PFSK-1 (cell line): ENCODE results near the gene TMEM82.

Experiments
- FOXP2 ChIP-seq: optimal IDR thresholded peaks from 2 replicates; pipeline ENCODE3; 2011; ENCODE audit warnings: borderline replicate concordance, control low read depth, inconsistent platforms; ENCODE audit not compliant: insufficient read depth; ENCODE audit errors: extremely low read length, extremely low read depth
- POLR2AphosphoS5 ChIP-seq: IDR thresholded peaks from 2 replicates; pipeline ENCODE4 v1.6.1; 2012; ENCODE audit warnings: low read depth, mild to moderate bottlenecking, control low read depth, low read length, moderate library complexity
- SIN3A ChIP-seq: IDR thresholded peaks from 2 replicates; pipeline ENCODE4 v1.6.1; 2012; ENCODE audit warnings: mild to moderate bottlenecking, low read length, moderate library complexity, borderline replicate concordance; ENCODE audit not compliant: insufficient read depth
- TAF1 ChIP-seq: IDR thresholded peaks from 2 replicates; pipeline ENCODE4 v1.6.1; 2012; ENCODE audit warnings: low read length, control low read depth, borderline replicate concordance; ENCODE audit not compliant: insufficient read depth
- TF ChIP-seq, protein P1 (sequence below), 2 experiments: IDR thresholded peaks; 2 replicates each; pipeline versions ENCODE4 v1.6.1 to v1.8.0; 2011 to 2012; ENCODE audit warnings: low read depth in 2 of 2, low read length in 2 of 2, control low read depth in 1 of 2, inconsistent platforms in 1 of 2, mild to moderate bottlenecking in 1 of 2, moderate library complexity in 1 of 2; ENCODE audit not compliant: insufficient read depth in 1 of 2

TMEM82 gene

DNA sequence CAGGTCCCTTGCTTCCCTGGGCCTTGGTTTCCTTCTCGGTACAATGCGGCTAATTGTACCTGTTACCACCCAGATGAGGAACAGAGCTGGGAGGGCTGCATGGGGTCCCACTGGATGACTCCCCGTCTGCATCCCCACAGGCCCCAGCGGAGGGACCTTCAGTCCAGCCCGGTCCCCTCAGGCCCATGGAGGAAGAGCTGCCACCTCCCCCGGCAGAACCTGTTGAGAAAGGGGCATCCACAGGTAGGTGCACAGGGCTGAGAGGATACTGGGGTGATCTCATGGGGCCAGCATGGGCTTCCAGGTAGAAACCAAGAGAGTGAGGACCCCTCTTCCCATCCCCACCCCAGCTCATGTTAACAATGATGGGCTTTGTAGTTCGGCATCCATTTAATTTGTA is 26.1 kb downstream of the TMEM82 start:
- no peak for TF ChIP-seq SIN3A
- no peak for TF ChIP-seq FOXP2
- TF ChIP-seq TAF1: no peak
- TF ChIP-seq POLR2AphosphoS5: no peak

DNA sequence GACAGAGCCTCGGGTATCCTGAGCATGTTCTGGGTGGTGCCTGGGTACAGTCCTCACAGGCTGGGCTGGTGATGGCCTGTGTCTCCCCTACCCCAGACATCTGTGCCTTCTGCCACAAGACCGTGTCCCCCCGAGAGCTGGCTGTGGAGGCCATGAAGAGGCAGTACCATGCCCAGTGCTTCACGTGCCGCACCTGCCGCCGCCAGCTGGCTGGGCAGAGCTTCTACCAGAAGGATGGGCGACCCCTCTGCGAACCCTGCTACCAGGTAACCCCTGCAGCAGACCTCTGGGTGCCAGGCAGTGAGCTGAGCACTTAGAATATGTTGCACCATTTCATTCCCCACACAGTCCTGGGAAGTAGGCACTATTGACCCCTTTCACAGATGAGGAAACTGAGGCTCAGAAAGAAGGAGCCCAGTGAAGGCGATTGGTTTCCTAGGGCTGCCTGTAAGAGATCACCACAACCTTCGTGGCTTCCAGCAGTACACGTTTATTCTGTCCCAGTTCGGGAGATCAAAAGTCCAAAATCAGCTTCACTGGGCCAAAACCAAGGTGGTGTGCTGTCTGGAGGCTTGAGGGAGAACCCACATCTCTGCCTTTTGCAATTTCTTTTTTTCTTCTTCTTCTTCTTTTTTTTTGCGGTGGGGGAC is 28.1 kb downstream of the TMEM82 start:
- TF ChIP-seq FOXP2 (no peak), POLR2AphosphoS5 (no peak), SIN3A (no peak), TAF1 (no peak)
- TF ChIP-seq, protein P1, sequence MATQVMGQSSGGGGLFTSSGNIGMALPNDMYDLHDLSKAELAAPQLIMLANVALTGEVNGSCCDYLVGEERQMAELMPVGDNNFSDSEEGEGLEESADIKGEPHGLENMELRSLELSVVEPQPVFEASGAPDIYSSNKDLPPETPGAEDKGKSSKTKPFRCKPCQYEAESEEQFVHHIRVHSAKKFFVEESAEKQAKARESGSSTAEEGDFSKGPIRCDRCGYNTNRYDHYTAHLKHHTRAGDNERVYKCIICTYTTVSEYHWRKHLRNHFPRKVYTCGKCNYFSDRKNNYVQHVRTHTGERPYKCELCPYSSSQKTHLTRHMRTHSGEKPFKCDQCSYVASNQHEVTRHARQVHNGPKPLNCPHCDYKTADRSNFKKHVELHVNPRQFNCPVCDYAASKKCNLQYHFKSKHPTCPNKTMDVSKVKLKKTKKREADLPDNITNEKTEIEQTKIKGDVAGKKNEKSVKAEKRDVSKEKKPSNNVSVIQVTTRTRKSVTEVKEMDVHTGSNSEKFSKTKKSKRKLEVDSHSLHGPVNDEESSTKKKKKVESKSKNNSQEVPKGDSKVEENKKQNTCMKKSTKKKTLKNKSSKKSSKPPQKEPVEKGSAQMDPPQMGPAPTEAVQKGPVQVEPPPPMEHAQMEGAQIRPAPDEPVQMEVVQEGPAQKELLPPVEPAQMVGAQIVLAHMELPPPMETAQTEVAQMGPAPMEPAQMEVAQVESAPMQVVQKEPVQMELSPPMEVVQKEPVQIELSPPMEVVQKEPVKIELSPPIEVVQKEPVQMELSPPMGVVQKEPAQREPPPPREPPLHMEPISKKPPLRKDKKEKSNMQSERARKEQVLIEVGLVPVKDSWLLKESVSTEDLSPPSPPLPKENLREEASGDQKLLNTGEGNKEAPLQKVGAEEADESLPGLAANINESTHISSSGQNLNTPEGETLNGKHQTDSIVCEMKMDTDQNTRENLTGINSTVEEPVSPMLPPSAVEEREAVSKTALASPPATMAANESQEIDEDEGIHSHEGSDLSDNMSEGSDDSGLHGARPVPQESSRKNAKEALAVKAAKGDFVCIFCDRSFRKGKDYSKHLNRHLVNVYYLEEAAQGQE (IDR thresholded peaks at IDR 0.05; ENCODE audit: insufficient read depth in 1 of 2, low read depth in 2 of 2, low read length in 2 of 2): no peak

DNA sequence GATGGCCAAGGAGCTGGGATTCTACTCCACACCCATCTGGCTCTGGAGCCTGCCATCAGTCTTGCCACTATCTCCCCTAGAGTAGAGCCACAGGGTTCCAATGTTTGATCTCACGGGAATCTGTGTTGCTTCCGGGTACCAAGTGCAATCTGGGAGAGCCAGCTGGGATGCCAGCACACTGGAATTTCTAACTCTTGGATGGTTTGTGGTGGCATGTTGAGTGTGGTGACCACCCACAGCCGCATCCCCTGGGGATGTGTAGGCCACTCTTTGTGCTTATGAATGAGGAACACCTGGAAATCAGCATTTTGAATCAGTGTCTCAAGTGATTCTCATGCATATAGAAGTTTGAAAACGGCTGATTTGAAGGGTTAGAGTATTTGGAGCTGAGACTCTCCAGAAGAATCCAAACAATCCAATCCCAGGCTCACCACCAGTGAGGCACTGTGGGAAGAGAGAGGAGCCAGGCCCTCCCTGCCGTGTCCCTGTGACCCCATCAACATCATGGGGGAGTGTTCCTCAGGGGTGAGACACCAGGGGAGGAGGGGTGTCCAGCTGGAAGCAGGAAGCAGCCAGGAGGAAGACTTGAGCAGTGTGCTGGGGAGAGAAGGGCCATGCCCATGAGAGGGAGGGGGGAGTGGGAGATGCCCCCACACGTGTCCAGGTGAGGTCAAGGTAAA is 29.7 kb downstream of the TMEM82 start:
- TF ChIP-seq, protein P1 (IDR thresholded peaks at IDR 0.05; ENCODE audit: insufficient read depth in 1 of 2, low read depth in 2 of 2, low read length in 2 of 2): no peak
- TF ChIP-seq FOXP2 (no peak), SIN3A (no peak), POLR2AphosphoS5 (no peak), TAF1 (no peak)

DNA sequence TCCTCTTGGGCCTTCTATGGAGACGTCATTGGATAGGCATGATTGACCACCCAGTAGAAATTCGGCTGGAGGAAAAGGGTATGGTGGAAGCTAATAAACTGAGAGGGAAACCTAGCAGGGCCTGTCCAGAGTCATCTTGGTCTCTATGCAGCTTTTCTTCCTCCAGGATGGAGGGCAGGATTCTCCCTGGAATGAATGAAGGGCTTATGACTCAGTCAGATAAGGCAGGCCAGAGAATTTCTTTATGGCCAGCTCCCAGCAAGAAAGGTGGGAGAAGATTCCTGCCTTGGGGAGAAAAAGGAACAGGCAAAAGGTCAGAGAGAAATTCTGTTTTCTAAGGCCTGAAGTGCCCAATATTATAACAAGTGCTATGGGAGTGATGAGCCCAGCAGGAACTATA is 33.4 kb downstream of the TMEM82 start:
- TF ChIP-seq POLR2AphosphoS5: no peak
- TF ChIP-seq SIN3A: no peak

DNA sequence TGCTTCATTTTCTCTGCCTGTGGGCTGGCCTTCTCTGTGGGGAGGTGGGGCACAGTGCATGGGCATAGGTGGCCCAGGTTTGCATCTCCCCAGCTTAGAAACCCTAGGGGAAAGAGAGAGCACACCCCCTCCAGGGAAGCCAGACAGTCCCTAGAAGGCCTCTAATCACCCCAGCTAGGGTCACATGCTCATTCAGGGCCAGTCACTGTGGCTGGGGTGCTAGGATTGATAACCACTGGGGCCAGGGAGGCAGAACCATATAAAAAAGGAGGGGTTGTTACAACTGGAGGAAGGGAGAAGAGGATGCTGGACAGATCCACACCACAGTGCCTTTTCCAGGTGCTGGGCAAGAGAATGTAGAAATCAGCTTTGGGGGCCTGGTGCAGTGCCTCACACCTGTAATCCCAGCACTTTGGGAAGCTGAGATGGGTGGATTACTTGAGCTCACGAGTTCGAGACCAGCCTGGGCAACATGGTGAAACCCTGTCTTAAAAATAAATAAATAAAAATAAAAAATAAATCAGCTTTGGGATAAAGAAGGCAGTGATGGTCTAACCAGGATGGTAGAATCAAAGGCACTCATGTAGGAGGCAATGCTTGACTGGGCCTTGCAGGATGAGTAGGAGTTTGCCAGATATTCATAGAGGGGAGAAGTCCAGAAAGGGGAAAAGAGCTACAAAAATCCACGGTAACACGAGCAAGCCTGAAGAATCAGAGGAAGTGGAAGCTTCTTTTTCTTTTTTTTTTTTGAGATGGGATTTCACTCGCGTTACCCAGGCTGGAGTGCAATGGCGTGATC is 35.8 kb downstream of the TMEM82 start:
- no peak for TF ChIP-seq POLR2AphosphoS5
- TF ChIP-seq FOXP2: no peak
- TF ChIP-seq, protein P1 (IDR thresholded peaks at IDR 0.05; ENCODE audit: insufficient read depth in 1 of 2, low read depth in 2 of 2, low read length in 2 of 2): no peak
- TF ChIP-seq SIN3A: no peak
- no peak for TF ChIP-seq TAF1

DNA sequence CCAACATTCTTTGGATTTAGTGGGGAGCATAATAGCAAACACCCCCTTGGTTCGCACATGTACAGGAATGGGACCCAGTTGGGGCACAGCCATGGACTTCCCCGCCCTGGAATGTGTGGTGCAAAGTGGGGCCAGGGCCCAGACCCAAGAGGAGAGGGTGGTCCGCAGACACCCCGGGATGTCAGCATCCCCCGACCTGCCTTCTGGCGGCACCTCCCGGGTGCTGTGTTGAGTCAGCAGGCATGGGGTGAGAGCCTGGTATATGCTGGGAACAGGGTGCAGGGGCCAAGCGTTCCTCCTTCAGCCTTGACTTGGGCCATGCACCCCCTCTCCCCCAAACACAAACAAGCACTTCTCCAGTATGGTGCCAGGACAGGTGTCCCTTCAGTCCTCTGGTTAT is 43.4 kb downstream of the TMEM82 start:
- TF ChIP-seq FOXP2: no peak
- TF ChIP-seq, protein P1 (IDR thresholded peaks at IDR 0.05; ENCODE audit: insufficient read depth in 1 of 2, low read depth in 2 of 2, low read length in 2 of 2): no peak
- TF ChIP-seq POLR2AphosphoS5: no peak
- TF ChIP-seq TAF1: no peak
- TF ChIP-seq SIN3A: no peak
